HepG2 (cell line): ENCODE measurements around the gene MARS1.

Source experiments
- ELK4 ChIP-seq: sonication (generic); formaldehyde crosslinking; IDR thresholded peaks from 2 replicates; pipeline ENCODE4 v1.9.0; 2021; ENCODE audit warnings: missing genetic modification reagents, borderline replicate concordance
- MNT ChIP-seq: fragments of 450-650 bp; IDR thresholded peaks from 2 replicates; pipeline ENCODE4 v1.6.1; 2016
- TAF1 ChIP-seq: sonication (generic); formaldehyde crosslinking; IDR thresholded peaks from 2 replicates; pipeline ENCODE4 v1.4.0; 2020; ENCODE audit warnings: missing genetic modification reagents
- TP53 ChIP-seq: sonication (generic); formaldehyde crosslinking; conservative IDR thresholded peaks from 2 replicates; pipeline ENCODE4 v1.4.0; 2020; ENCODE audit warnings: missing genetic modification reagents
- ZBTB33 ChIP-seq: sonication (generic); formaldehyde crosslinking; IDR thresholded peaks from 2 replicates; pipeline ENCODE4 v1.4.0; 2020; ENCODE audit warnings: missing genetic modification reagents

GRCh38 chr12:57549909-57550640 lies 62.2 kb downstream of the MARS1 start, which contains the start of gene KIF5A:
- TF ChIP-seq ZBTB33 (CRISPR knock-in tag) (no peak), MNT (no peak), TP53 (no peak), TAF1 (CRISPR knock-in tag) (peak; percentile 33; the same call in 1 of the 2 replicates), ELK4 (CRISPR knock-in tag) (no peak)
